ENCODE measurements around the gene LPAR1. TPM values are rescaled to one million over a fixed set of nuclear protein-coding genes. Genes with fewer than 3 reads are reported as not detected.

The LPAR1 gene, protein sequence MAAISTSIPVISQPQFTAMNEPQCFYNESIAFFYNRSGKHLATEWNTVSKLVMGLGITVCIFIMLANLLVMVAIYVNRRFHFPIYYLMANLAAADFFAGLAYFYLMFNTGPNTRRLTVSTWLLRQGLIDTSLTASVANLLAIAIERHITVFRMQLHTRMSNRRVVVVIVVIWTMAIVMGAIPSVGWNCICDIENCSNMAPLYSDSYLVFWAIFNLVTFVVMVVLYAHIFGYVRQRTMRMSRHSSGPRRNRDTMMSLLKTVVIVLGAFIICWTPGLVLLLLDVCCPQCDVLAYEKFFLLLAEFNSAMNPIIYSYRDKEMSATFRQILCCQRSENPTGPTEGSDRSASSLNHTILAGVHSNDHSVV
- total RNA-seq (not detected), polyA plus RNA-seq (not detected), total RNA-seq (0 to 0.35 (median 0) reads per million in 6 experiments)

DNA sequence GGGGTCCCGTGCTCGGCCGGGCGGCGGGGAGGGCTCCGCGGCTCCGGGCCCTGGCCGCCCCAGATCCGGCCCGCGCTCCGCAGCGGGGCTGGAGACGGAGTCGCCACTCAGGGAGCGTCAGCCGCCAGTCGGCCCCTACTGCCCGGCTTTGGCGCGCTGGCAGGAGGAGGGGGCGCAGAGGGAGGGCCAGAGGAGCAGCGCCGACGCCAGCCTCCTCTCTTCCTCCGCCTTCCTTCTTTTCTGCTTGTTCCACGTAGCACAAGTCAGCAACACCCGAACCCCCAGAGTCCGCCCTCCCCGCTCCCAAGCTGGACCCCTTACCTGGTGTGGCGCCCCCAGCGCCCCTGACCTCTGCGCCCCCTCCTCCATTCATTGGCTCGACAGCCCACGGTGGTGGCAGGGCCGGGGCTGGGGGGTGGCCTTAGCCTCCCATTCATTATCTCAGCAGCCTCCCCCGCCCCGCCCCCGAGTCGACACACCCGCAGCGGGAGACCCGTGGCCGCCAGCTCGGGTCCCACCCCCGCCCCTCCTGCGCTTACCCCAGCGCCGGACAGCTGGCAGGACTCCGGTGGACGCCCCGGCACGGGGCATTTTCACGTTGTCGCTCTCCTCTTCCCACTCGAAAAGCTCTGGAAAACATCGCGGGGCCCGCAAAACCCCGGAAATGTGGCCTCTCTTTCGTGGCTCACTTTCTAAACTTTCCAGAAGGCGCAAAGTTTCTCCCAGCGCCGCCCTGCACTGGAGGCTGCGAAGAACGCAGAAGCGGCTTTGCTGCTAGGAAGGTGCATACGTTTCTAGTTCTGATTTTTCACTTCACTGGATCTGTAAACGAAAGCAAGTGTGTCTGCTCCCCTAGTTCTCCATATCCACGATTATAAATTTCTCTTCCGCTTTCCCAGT, at the start of gene LPAR1:
TSS of gene LPAR1 (minus strand) at position 140 of the 900 bp plus-strand sequence. CDS start 66,353 bp downstream, outside the sequence.
- DNase-seq: no peak
- Mint-ChIP-seq H3K4me3 (peak within 1 kb of the TSS in 9 of 10 donors; percentile 30 to 87 (median 63)), H3K27ac (peak within 1 kb of the TSS in 1 of 10 donors; percentile 53), H3K9me3 (peaks cover 0 to 8% (median 0%) of the 10 kb centered on the region in 9 donors), H3K27me3 (peaks cover 26 to 60% (median 44%) of the 10 kb centered on the region in 5 donors), H3K36me3 (peaks cover 0 to 10% (median 3%) of the 10 kb centered on the region in 3 donors), H3K4me1 (peaks cover 6 to 19% (median 14%) of the 10 kb centered on the region in 4 donors)
- no peak for ATAC-seq
- POLR2A ChIA-PET: no interaction called here

DNA sequence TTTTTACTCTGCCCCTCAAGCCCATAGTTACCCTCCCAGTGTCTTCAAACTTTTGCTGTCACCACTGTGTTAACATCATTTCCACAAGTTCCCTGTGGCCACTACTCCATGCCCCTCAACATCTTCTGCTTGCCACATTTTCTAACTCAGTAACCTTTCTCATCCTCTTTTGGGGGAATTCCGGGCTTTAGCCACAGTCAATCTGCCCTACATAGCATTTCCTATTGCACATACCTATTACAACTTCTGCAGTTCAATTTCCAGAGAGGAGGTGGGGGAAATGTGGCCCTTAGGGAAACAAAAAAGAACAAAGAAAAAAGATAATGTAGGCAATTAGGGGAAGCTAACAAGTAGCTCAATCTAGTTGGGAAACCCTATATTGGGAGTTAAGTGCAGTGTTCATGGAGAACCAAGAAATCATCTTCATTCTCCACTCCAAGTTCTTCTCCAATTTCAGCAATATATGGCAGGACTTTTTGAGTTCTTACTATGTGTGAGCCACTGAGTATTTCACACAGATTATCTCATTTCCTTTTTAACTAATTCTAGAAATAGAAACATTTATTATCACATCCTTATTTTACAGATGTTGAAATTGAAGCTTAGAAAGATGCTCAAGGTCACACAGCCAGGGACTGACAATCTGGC, 40.2 kb upstream of the LPAR1 start:
- Mint-ChIP-seq H3K4me3 (no peak overlapping the region), H3K4me1 (peaks cover 0 to 5% (median 0%) of the 10 kb centered on the region in 4 donors), H3K27me3 (peaks cover 0 to 12% (median 2%) of the 10 kb centered on the region in 5 donors), H3K27ac (no peak overlapping the region), H3K36me3 (no peaks in the 10 kb centered on the region), H3K9me3 (peaks cover 0 to 4% (median 0%) of the 10 kb centered on the region in 9 donors)
- DNase-seq (no peak), ATAC-seq (no peak)
- POLR2A ChIA-PET: no interaction called here

DNA sequence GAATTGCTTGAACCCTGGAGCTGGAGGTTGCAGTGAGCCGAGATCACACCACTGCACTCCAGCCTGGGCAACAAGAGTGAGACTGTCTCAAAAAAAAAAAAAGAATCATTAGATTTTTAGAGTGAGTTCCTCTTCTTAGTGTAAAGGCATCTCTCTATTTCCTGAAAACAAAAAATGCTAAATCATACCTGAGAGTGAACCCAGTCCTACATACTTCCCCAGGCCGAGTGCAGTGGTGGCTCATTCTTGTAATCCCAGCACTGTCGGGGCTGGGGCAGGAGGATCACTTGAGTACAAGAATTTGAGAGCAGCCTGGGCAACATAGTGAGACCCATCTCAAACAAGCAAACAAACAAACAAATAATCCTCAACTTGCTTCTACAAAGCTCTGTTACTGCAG, 38.2 kb upstream of the LPAR1 start:
- Mint-ChIP-seq H3K27me3 (peaks cover 0 to 12% (median 2%) of the 10 kb centered on the region in 5 donors), H3K4me3 (no peak overlapping the region), H3K36me3 (no peaks in the 10 kb centered on the region), H3K27ac (peak overlapping the region in 2 of 10 donors; percentile 39 to 69), H3K9me3 (peaks cover 0 to 4% (median 0%) of the 10 kb centered on the region in 9 donors), H3K4me1 (peaks cover 0 to 5% (median 0%) of the 10 kb centered on the region in 4 donors)
- ATAC-seq (no peak), DNase-seq (no peak)
- POLR2A ChIA-PET: no interaction called here

GRCh38 chr9:111076042-111076441, 37.8 kb upstream of the LPAR1 start:
- no peak overlapping the region for H3K4me3 Mint-ChIP-seq
- H3K36me3 Mint-ChIP-seq: no peaks in the 10 kb centered on the region
- peaks cover 0 to 5% (median 0%) of the 10 kb centered on the region in 4 donors for H3K4me1 Mint-ChIP-seq
- H3K9me3 Mint-ChIP-seq: peaks cover 0 to 4% (median 0%) of the 10 kb centered on the region in 9 donors
- DNase-seq (no peak), ATAC-seq (no peak)
- peaks cover 0 to 12% (median 2%) of the 10 kb centered on the region in 5 donors for H3K27me3 Mint-ChIP-seq
- H3K27ac Mint-ChIP-seq: peak overlapping the region in 1 of 10 donors; percentile 69
- POLR2A ChIA-PET: no interaction called here

- Mint-ChIP-seq H3K27me3 (peaks cover 0 to 12% (median 4%) of the 10 kb centered on the region in 5 donors), H3K36me3 (no peaks in the 10 kb centered on the region), H3K9me3 (peaks cover 0 to 3% (median 0%) of the 10 kb centered on the region in 9 donors), H3K4me3 (no peak overlapping the region), H3K4me1 (peaks cover 0 to 5% (median 0%) of the 10 kb centered on the region in 4 donors), H3K27ac (no peak overlapping the region)
- ATAC-seq: no peak
- no peak for DNase-seq
- POLR2A ChIA-PET: no interaction called here
These were observed 36.1 kb upstream of the LPAR1 start for GRCh38 chr9:111074395-111074794.

- H3K9me3 Mint-ChIP-seq: peaks cover 0 to 1% (median 0%) of the 10 kb centered on the region in 9 donors
- no peak for ATAC-seq
- H3K27ac Mint-ChIP-seq: no peak overlapping the region
- POLR2A ChIA-PET: no interaction called here
- H3K27me3 Mint-ChIP-seq: peaks cover 0 to 11% (median 0%) of the 10 kb centered on the region in 5 donors
- H3K36me3 Mint-ChIP-seq: no peaks in the 10 kb centered on the region
- H3K4me1 Mint-ChIP-seq: no peaks in the 10 kb centered on the region
- no peak for DNase-seq
- no peak overlapping the region for H3K4me3 Mint-ChIP-seq
These were observed 30.9 kb upstream of the LPAR1 start for GRCh38 chr9:111069183-111069582.

- H3K27ac Mint-ChIP-seq: no peak overlapping the region
- no peak overlapping the region for H3K4me3 Mint-ChIP-seq
- H3K9me3 Mint-ChIP-seq: peaks cover 0 to 1% (median 0%) of the 10 kb centered on the region in 9 donors
- POLR2A ChIA-PET: no interaction called here
- peaks cover 0 to 11% (median 0%) of the 10 kb centered on the region in 5 donors for H3K27me3 Mint-ChIP-seq
- H3K36me3 Mint-ChIP-seq: no peaks in the 10 kb centered on the region
- ATAC-seq: no peak
- DNase-seq: no peak
- no peaks in the 10 kb centered on the region for H3K4me1 Mint-ChIP-seq
These were observed 30.5 kb upstream of the LPAR1 start for GRCh38 chr9:111068771-111069170.

DNA sequence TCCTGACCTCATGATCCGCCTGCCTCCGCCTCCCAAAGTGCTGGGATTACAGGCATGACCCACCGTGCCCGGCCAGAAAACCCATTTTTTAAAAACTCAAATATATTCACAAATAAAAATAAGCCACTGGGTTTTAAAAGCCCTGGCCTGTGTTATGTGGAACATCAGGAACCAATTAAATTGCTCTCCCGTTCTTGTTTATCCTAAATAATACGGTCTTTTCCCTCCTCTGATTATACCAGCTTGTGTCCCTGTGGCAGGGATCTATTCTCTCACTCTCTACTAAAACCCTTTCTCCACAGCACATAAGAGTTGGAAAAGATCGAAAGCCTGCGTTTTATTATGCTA, 30.1 kb upstream of the LPAR1 start:
- Mint-ChIP-seq H3K27me3 (peaks cover 0 to 14% (median 0%) of the 10 kb centered on the region in 5 donors), H3K9me3 (peaks cover 0 to 4% (median 0%) of the 10 kb centered on the region in 9 donors), H3K36me3 (no peaks in the 10 kb centered on the region), H3K27ac (no peak overlapping the region), H3K4me1 (no peaks in the 10 kb centered on the region), H3K4me3 (no peak overlapping the region)
- no peak for ATAC-seq
- POLR2A ChIA-PET: no interaction called here
- DNase-seq: no peak

DNA sequence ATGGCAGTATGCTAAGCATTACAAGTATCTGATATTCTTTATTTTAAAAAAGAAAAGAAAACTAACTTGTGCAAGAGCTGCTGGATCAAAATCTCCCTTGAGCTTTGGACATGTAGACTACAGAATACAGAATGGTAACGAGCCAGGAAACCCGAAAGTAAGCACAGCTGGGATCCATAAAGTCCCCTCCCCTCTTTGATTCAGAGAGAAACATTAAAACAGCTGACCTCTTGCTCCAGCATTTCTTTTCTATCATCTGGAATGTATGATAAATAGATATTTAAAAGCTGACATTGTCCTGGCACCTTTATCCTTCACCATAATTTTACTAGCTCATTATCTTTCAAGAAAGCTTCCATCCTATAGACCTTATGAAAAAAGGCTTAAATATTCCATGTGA, 28.2 kb upstream of the LPAR1 start:
- no peaks in the 10 kb centered on the region for H3K4me1 Mint-ChIP-seq
- H3K27ac Mint-ChIP-seq: no peak overlapping the region
- no peak overlapping the region for H3K4me3 Mint-ChIP-seq
- POLR2A ChIA-PET: no interaction called here
- ATAC-seq (no peak), DNase-seq (no peak)
- no peaks in the 10 kb centered on the region for H3K36me3 Mint-ChIP-seq
- H3K27me3 Mint-ChIP-seq: peaks cover 0 to 14% (median 3%) of the 10 kb centered on the region in 5 donors
- H3K9me3 Mint-ChIP-seq: peaks cover 0 to 10% (median 0%) of the 10 kb centered on the region in 9 donors

DNA sequence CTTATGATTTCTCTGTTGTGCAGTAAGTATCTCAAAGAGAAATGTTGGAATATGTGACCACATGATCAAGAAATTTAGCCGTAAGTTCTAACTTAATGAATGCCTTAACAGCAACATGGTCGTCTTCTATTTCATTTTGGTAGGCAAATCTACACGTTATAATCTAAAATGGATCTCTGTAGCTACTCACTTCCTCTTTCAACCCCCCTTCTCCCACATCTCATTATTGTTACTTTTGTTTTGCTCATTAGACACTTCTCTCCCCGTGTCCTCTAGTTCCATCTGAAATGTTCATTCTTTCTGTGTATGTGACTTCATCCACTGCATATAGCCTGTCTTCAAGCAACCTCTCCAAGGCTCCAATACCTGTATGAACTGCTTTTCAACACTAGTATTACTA, 27.1 kb upstream of the LPAR1 start:
- H3K4me1 Mint-ChIP-seq: no peaks in the 10 kb centered on the region
- no peak for ATAC-seq
- H3K4me3 Mint-ChIP-seq: no peak overlapping the region
- H3K36me3 Mint-ChIP-seq: peaks cover 0 to under 1% (median 0%) of the 10 kb centered on the region in 3 donors
- DNase-seq: no peak
- POLR2A ChIA-PET: no interaction called here
- H3K9me3 Mint-ChIP-seq: peaks cover 0 to 12% (median under 1%) of the 10 kb centered on the region in 9 donors
- peaks cover 0 to 16% (median 3%) of the 10 kb centered on the region in 5 donors for H3K27me3 Mint-ChIP-seq
- H3K27ac Mint-ChIP-seq: no peak overlapping the region

- POLR2A ChIA-PET: no interaction called here
- H3K27ac Mint-ChIP-seq: no peak overlapping the region
- no peaks in the 10 kb centered on the region for H3K4me1 Mint-ChIP-seq
- H3K27me3 Mint-ChIP-seq: peaks cover 3 to 22% (median 5%) of the 10 kb centered on the region in 5 donors
- H3K4me3 Mint-ChIP-seq: no peak overlapping the region
- H3K36me3 Mint-ChIP-seq: peaks cover 0 to 11% (median 0%) of the 10 kb centered on the region in 3 donors
- DNase-seq (no peak), ATAC-seq (no peak)
- peaks cover 0 to 22% (median 1%) of the 10 kb centered on the region in 9 donors for H3K9me3 Mint-ChIP-seq
These were observed 26.0 kb upstream of the LPAR1 start for GRCh38 chr9:111064160-111064837.

- Mint-ChIP-seq H3K36me3 (peaks cover 0 to 11% (median 0%) of the 10 kb centered on the region in 3 donors), H3K27ac (no peak overlapping the region), H3K9me3 (peaks cover 0 to 22% (median 1%) of the 10 kb centered on the region in 9 donors), H3K4me3 (no peak overlapping the region), H3K27me3 (peaks cover 3 to 22% (median 5%) of the 10 kb centered on the region in 5 donors), H3K4me1 (no peaks in the 10 kb centered on the region)
- no peak for ATAC-seq
- no peak for DNase-seq
- POLR2A ChIA-PET: no interaction called here
These were observed 25.1 kb upstream of the LPAR1 start for GRCh38 chr9:111063332-111063731.

Measured in naive thymus-derived CD8-positive, alpha-beta T cell (primary cell).